Stomach (tissue), 9 donors: ENCODE measurements around the gene KLHL29. TPM values are rescaled to one million over a fixed set of nuclear protein-coding genes. Genes with fewer than 3 reads are reported as not detected.

ENCODE experiments used
- DNase-seq, 2 donors: peaks; one replicate each; pipeline versions ENCODE4 v3.0.0 to v3.0.0-alpha.2; 2013 to 2019
- H3K27ac ChIP-seq, 5 donors: fragments of 200-600 bp in 4 of 5; sonication (generic) in 4 of 5; one replicate each; pipeline ENCODE4 v1.5.1; 2013 to 2019; ENCODE audit warnings: mild to moderate bottlenecking in 1 of 5, moderate library complexity in 1 of 5
- H3K27me3 ChIP-seq, 3 donors: fragments of 200-600 bp; sonication (generic); one replicate each; pipeline ENCODE4 v1.5.1; 2017 to 2019; ENCODE audit warnings: mixed run types in 1 of 3
- H3K36me3 ChIP-seq, 4 donors: fragments of 200-600 bp; sonication (generic); 1 replicate in 3 of 4; 2 replicates in 1 of 4; pipeline ENCODE4 v1.5.1; 2016 to 2019
- H3K4me1 ChIP-seq, 4 donors: fragments of 200-600 bp; sonication (generic); one replicate each; pipeline ENCODE4 v1.5.1; 2016 to 2019
- H3K4me3 ChIP-seq, 4 donors: fragments of 200-600 bp; sonication (generic) in 3 of 4; one replicate each; pipeline ENCODE4 v1.5.1; 2016 to 2019; ENCODE audit warnings: mild to moderate bottlenecking in 1 of 4
- H3K9me3 ChIP-seq, 4 donors: fragments of 200-600 bp; sonication (generic); one replicate each; pipeline ENCODE4 v1.5.1; 2016 to 2019
- EP300 ChIP-seq: sonication (generic); formaldehyde crosslinking; IDR thresholded peaks from one replicate; pipeline ENCODE4 v1.6.1; 2017; ENCODE audit warnings: antibody characterized with exemption
- POLR2A ChIP-seq, 4 donors: fragments of 450-650 bp; IDR thresholded peaks; one replicate each; pipeline ENCODE4 v1.6.1; 2016; ENCODE audit warnings: antibody characterized with exemption in 4 of 4, control low read depth in 2 of 4, mild to moderate bottlenecking in 1 of 4, moderate library complexity in 1 of 4
- POLR2AphosphoS5 ChIP-seq, 3 donors: sonication (generic); formaldehyde crosslinking; IDR thresholded peaks; one replicate each; pipeline ENCODE4 v1.6.1; 2016; ENCODE audit warnings: antibody characterized with exemption in 3 of 3
- WGBS, 5 donors: extraction: QIAGEN DNeasy Blood & Tissue Kit in 3 of 5; methylation state at CpG; one replicate each; pipeline versions ENCODE4 v1.1.5 to v1.1.7; 2013 to 2018; 5-methylcytosine and 5-hydroxymethylcytosine counted together
- intact Hi-C: fragments of 100-400 bp; cut with DNase I; formaldehyde crosslinking; loops from one replicate; pipeline ENCODE4 v1.15.1; 2023; ENCODE audit warnings: low total_unique reads
- polyA plus RNA-seq, 3 donors: library from polyadenylated mRNA; stranded (reverse); fragments of 200-250 nt; gene quantifications; one replicate each; pipeline ENCODE4 v1.2.3, GENCODE V29; 2013
- total RNA-seq, 5 donors: library from RNA; depleted of rRNA; stranded (reverse); fragments of >200 nt; gene quantifications; one replicate each; pipeline versions ENCODE4 v1.1.0 to v1.2.3, GENCODE V29; 2014 to 2016
- TF ChIP-seq, protein P1 (sequence below), 7 experiments: fragments of 450-650 bp in 4 of 7; fragments of 200-600 bp in 3 of 7; sonication (generic) in 3 of 7; IDR thresholded peaks; one replicate each; pipeline ENCODE4 v1.5.1; 2016 to 2019; ENCODE audit warnings: antibody characterized with exemption in 7 of 7, control low read depth in 2 of 7, mild to moderate bottlenecking in 1 of 7
- donor health status: healthy with polysubstance abuse.
- donor health status: Bipolar disorder and iron deficiency.
- donor health status: healthy.

Gene KLHL29
- total and polyA plus RNA-seq, 8 donors, result under 0.01 to 6.6 (median 1.3) TPM

GRCh38 chr2:23689891-23690290 lies 304.9 kb downstream of the KLHL29 start:
- WGBS, 5 donors, result 65 to 77% (median 70%) methylated on average over 5 to 9 of the region's 9 CpGs
- intact Hi-C loops, result no loop called here
- H3K27me3 ChIP-seq, result no peaks in the 10 kb centered on the region
- H3K36me3 ChIP-seq, result peaks cover 0 to 61% (median 27%) of the 10 kb centered on the region in 4 donors
- H3K27ac ChIP-seq, result no peak overlapping the region
- H3K9me3 ChIP-seq, result no peaks in the 10 kb centered on the region
- DNase-seq, result no peak
- no peak overlapping the region for H3K4me3 ChIP-seq
- TF ChIP-seq EP300 (no peak), POLR2AphosphoS5 (IDR thresholded peaks at IDR 0.05) (no peak), POLR2A (IDR thresholded peaks at IDR 0.05) (no peak)
- TF ChIP-seq, protein P1, sequence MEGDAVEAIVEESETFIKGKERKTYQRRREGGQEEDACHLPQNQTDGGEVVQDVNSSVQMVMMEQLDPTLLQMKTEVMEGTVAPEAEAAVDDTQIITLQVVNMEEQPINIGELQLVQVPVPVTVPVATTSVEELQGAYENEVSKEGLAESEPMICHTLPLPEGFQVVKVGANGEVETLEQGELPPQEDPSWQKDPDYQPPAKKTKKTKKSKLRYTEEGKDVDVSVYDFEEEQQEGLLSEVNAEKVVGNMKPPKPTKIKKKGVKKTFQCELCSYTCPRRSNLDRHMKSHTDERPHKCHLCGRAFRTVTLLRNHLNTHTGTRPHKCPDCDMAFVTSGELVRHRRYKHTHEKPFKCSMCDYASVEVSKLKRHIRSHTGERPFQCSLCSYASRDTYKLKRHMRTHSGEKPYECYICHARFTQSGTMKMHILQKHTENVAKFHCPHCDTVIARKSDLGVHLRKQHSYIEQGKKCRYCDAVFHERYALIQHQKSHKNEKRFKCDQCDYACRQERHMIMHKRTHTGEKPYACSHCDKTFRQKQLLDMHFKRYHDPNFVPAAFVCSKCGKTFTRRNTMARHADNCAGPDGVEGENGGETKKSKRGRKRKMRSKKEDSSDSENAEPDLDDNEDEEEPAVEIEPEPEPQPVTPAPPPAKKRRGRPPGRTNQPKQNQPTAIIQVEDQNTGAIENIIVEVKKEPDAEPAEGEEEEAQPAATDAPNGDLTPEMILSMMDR (IDR thresholded peaks at IDR 0.05), result no peak
- H3K4me1 ChIP-seq, result peaks cover 0 to 9% (median 0%) of the 10 kb centered on the region in 4 donors

DNA sequence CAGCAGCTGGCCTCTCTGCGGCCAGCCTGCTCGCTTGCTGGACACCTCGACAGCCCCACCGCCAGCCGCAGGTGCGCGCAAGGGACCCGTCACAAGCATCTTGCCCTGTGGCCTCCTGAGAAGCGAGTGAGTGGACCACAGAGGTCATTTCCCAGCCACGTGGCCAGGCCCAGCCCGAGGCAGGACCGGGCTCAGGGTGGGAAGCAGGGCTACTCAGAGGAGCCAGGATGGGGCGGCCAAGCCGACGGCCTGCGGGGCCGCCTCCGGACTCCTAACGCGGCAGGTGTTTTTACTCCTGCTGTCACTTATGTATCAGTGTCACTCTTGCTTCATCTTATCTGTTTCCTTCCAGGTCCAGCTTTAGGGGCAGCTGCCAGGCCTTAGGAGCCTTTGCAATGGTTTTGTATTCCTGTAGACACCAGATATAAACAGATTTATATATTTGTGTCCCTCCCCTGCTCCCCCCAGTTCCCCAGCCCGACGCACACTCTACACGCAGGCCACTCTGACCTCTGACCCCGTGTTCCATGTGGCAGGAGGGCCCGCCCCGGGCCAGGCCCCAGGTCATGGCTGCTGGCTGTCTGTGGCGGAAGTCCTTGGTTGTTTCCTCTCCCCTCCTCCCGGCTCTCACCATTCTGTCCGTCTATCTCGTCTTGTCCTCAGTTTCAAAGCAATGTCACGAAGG lies 305.6 kb downstream of the KLHL29 start:
- H3K36me3 ChIP-seq, result peaks cover 0 to 68% (median 31%) of the 10 kb centered on the region in 4 donors
- H3K27ac ChIP-seq, result no peak overlapping the region
- no peak for DNase-seq
- H3K4me1 ChIP-seq, result peaks cover 0 to 2% (median 0%) of the 10 kb centered on the region in 4 donors
- H3K27me3 ChIP-seq, result no peaks in the 10 kb centered on the region
- TF ChIP-seq POLR2A (IDR thresholded peaks at IDR 0.05) (no peak), POLR2AphosphoS5 (IDR thresholded peaks at IDR 0.05) (no peak)
- H3K9me3 ChIP-seq, result no peaks in the 10 kb centered on the region
- H3K4me3 ChIP-seq, result no peak overlapping the region
- 81 to 90% (median 86%) methylated on average over 28 to 31 of the region's 31 CpGs for WGBS, 5 donors
- intact Hi-C loops, result no loop called here

- no peaks in the 10 kb centered on the region for H3K27me3 ChIP-seq
- no peak overlapping the region for H3K4me3 ChIP-seq
- H3K4me1 ChIP-seq, result no peaks in the 10 kb centered on the region
- H3K27ac ChIP-seq, result no peak overlapping the region
- intact Hi-C loops, result no loop called here
- no peak for DNase-seq
- no peaks in the 10 kb centered on the region for H3K9me3 ChIP-seq
- H3K36me3 ChIP-seq, result peaks cover 0 to 73% (median 34%) of the 10 kb centered on the region in 4 donors
- TF ChIP-seq POLR2AphosphoS5 (IDR thresholded peaks at IDR 0.05) (no peak), EP300 (no peak), POLR2A (IDR thresholded peaks at IDR 0.05) (no peak)
- TF ChIP-seq, protein P1 (IDR thresholded peaks at IDR 0.05), result no peak
- 87 to 93% (median 88%) methylated on average over 9 to 10 of the region's 10 CpGs for WGBS, 5 donors
Observed at GRCh38 chr2:23691106-23691470, 306.1 kb downstream of the KLHL29 start.

GRCh38 chr2:23691565-23691964 lies 306.6 kb downstream of the KLHL29 start:
- 94 to 97% (median 95%) methylated on average over 18 to 21 of the region's 21 CpGs for WGBS, 5 donors

More at GRCh38 chr2:23691565-23691964, 306.6 kb downstream of the KLHL29 start:
- Histone ChIP-seq H3K27ac (no peak overlapping the region), H3K4me3 (no peak overlapping the region), H3K4me1 (no peaks in the 10 kb centered on the region), H3K27me3 (no peaks in the 10 kb centered on the region), H3K9me3 (no peaks in the 10 kb centered on the region), H3K36me3 (peaks cover 0 to 76% (median 38%) of the 10 kb centered on the region in 4 donors)
- TF ChIP-seq POLR2AphosphoS5 (IDR thresholded peaks at IDR 0.05) (no peak), POLR2A (IDR thresholded peaks at IDR 0.05) (no peak), EP300 (no peak)
- TF ChIP-seq, protein P1 (IDR thresholded peaks at IDR 0.05), result no peak
- DNase-seq, result no peak
- intact Hi-C loops, result no loop called here
